Measurements from ENCODE around the gene CEP97.
"Not testable (repeated sequence)": the region's sequence is repeated elsewhere in the genome, so short reads cannot be mapped to it uniquely, and the experiment has no call there.

CEP97 gene

DNA sequence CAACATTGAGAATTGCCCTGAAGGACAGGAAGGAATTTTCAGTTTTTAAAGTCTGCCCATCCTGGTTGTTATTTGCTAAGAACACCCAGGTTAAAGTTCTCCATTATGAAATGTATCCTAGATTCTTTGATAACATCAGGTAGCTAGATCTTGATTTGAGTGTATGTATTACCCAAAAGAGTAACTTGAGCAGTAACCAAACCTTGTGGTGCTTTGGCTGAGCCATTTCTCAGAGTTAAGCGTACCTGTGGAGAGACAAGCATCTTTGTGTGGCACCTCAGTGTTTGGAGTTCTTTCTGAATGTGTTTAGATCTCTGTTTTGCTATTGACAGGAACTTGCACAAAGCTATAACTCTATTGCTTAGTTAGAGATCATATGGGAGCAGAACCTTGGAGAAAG is 20.4 kb downstream of the CEP97 start:
- H3K36me3 ChIP-seq = peaks cover 4 to 55% (median 37%) of the 10 kb centered on the region in 11 experiments; a peak in 19 of 22 replicates
- no peak for TF ChIP-seq Cebpa-rat (IDR thresholded peaks at IDR 0.05)

GRCh38 chr3:101745934-101746333 is 21.5 kb downstream of the CEP97 start:
- H4K20me1 ChIP-seq, H3K4me3 ChIP-seq, H3K4me1 ChIP-seq, H3K9ac ChIP-seq, H3K4me2 ChIP-seq, H3K27me3 ChIP-seq, H3K27ac ChIP-seq: not testable (repeated sequence)
- Histone ChIP-seq H3K36me3 (peaks cover 4 to 52% (median 37%) of the 10 kb centered on the region in 11 experiments; a peak in 19 of 22 replicates), H3K9me3 (replicated peaks in 1 of 11) (peaks cover 0 to 32% (median 23%) of the 10 kb centered on the region in 11 experiments; a peak in 17 of 22 replicates)

More for the DNA sequence above, 20.4 kb downstream of the CEP97 start:
- H3K9me3 ChIP-seq (replicated peaks in 1 of 11) = peaks cover 0 to 32% (median 23%) of the 10 kb centered on the region in 11 experiments; a peak in 17 of 22 replicates
- H3K27me3 ChIP-seq = no peaks in the 10 kb centered on the region
- no peaks in the 10 kb centered on the region for H4K20me1 ChIP-seq
- H3K9ac ChIP-seq = no peak overlapping the region
- H3K4me1 ChIP-seq = no peaks in the 10 kb centered on the region
- H3K4me2 ChIP-seq = no peak overlapping the region
- no peak overlapping the region for H3K4me3 ChIP-seq
- H3K27ac ChIP-seq = no peak overlapping the region

DNA sequence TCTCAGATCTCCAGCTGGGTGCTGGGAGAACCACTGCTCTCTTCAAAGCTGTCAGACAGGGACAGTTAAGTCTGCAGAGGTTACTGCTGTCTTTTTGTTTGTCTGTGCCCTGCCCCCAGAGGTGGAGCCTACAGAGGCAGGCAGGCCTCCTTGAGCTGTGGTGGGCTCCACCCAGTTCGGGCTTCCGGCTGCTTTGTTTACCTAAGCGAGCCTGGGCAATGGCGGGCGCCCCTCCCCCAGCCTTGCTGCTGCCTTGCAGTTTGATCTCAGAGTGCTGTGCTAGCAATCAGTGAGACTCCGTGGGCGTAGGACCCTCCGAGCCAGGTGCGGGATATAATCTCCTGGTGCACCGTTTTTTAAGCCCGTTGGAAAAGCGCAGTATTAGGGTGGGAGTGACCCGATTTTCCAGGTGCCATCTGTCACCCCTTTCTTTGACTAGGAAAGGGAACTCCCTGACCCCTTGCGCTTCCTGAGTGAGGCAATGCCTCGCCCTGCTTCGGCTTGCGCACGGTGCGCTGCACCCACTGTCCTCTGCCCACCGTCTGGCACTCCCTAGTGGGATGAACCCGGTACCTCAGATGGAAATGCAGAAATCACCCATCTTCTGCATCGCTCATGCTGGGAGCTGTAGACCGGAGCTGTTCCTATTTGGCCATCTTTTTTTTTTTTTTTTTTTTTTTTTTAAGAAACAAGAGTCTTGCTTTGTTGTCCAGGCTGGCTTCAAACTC is 29.1 kb downstream of the CEP97 start:
- H3K27ac ChIP-seq = not testable (repeated sequence)

DNA sequence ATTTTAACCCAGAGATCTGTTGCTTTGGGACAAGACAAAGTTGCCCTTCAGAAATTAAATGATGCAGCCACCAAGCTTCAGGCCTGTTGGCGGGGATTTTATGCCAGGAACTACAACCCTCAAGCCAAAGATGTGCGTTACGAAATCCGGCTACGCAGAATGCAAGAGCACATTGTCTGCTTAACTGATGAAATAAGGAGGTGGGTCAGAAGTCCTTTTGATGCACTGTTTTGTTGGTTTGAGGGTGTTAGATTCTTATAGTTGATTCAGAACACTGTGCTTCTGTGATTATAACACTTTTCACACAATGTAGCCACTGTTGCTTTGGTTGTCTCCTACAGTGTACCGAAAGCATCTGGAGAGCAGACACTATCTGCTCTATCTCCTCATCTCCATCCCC is 33.8 kb downstream of the CEP97 start:
- Histone ChIP-seq H3K27ac (no peak overlapping the region), H3K27me3 (no peaks in the 10 kb centered on the region), H3K9ac (no peak overlapping the region), H4K20me1 (no peaks in the 10 kb centered on the region), H3K9me3 (replicated peaks in 1 of 11) (no peaks in the 10 kb centered on the region), H3K4me1 (no peaks in the 10 kb centered on the region), H3K4me2 (no peak overlapping the region), H3K36me3 (peaks cover 70 to 95% (median 90%) of the 10 kb centered on the region in 11 experiments), H3K4me3 (no peak overlapping the region)
- no peak for TF ChIP-seq Cebpa-rat (IDR thresholded peaks at IDR 0.05)

More for the DNA sequence above, 29.1 kb downstream of the CEP97 start:
- H3K4me2 ChIP-seq; H3K27me3 ChIP-seq; H3K4me3 ChIP-seq; H3K9me3 ChIP-seq (replicated peaks in 1 of 11); H3K4me1 ChIP-seq; H3K9ac ChIP-seq; H4K20me1 ChIP-seq: not testable (repeated sequence)
- peaks cover 38 to 51% (median 46%) of the 10 kb centered on the region in 11 experiments for H3K36me3 ChIP-seq

- TF ChIP-seq Cebpa-rat (IDR thresholded peaks at IDR 0.05) = no peak
- Histone ChIP-seq H3K27me3 (no peaks in the 10 kb centered on the region), H3K4me2 (no peak overlapping the region), H3K4me3 (no peak overlapping the region), H3K36me3 (peaks cover 65 to 99% (median 90%) of the 10 kb centered on the region in 11 experiments), H3K4me1 (no peaks in the 10 kb centered on the region), H4K20me1 (no peaks in the 10 kb centered on the region), H3K9ac (no peak overlapping the region), H3K27ac (no peak overlapping the region), H3K9me3 (replicated peaks in 1 of 11) (no peaks in the 10 kb centered on the region)
Observed at GRCh38 chr3:101762041-101762646, 37.7 kb downstream of the CEP97 start.

DNA sequence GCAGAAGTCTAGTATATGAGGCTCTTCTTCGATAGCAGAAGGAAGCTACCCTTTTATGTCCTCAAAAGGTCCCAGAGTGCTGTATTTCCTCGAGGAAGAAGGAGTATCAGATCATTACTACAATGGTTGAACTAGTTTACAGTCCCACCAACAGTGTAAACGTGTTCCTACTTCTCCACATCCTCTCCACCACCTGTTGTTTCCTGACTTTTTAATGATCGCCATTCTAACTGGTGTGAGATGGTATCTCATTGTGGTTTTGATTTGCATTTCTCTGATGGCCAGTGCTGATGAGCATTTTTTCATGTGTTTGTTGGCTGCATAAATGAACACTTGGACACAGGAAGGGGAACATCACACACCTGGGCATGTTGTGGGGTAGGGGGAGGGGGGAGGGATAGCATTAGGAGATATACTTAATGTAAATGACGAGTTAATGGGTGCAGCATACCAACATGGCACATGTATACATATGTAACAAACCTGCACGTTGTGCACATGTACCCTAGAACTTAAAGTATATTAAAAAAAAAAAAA is 53.4 kb downstream of the CEP97 start:
- Histone ChIP-seq H3K4me1 (peaks cover 21 to 29% (median 26%) of the 10 kb centered on the region in 10 experiments), H3K4me2 (peak overlapping the region in 4 of 11 experiments; percentile 84 to 89 (median 86); a peak in 4 of 22 replicates)
- H3K4me3 ChIP-seq; H4K20me1 ChIP-seq; H3K27me3 ChIP-seq; H3K9me3 ChIP-seq (replicated peaks in 1 of 11); H3K27ac ChIP-seq; H3K36me3 ChIP-seq; H3K9ac ChIP-seq: not testable (repeated sequence)

DNA sequence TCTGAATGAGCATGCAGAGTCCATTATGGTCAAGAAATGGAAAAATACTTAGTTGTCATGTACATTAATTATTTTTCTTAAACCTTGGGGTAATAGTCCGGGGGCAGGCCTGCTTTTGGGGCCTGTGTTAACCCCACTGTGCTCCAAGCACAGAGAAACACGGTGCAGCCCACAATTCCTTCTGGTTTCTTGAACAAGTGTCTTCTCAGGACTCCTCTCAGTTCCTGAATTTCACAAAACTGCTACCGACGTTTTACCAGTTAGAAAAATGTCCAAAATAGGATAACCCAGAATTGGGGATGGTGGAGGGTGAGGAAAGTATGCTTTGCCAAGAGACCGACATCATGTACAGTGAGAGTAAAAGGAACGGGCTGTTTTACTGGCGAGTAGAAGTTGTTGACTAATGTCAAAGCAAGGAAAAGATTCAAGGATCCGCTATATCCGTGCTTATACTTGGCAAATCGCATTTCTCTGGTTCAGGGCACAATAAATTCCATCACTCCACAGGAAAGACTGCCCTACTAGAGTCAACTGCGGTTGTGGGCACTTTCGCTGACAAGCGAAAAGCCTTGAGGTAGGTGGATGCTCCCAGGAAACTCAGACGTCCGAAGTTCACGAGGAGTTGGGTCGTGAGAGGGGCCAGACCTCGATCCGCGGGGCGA is 54.1 kb downstream of the CEP97 start:
- peak overlapping the region; percentile 64 to 90 (median 80) for H3K4me3 ChIP-seq
- H3K27me3 ChIP-seq = no peaks in the 10 kb centered on the region
- peaks cover 21 to 29% (median 26%) of the 10 kb centered on the region in 10 experiments for H3K4me1 ChIP-seq
- TF ChIP-seq Cebpa-rat (IDR thresholded peaks at IDR 0.05) = no peak
- no peaks in the 10 kb centered on the region for H3K9me3 ChIP-seq (replicated peaks in 1 of 11)
- H3K4me2 ChIP-seq = peak overlapping the region; percentile 84 to 96 (median 88)
- H3K36me3 ChIP-seq = peaks cover 11 to 16% (median 12%) of the 10 kb centered on the region in 11 experiments
- peak overlapping the region; percentile 51 to 87 (median 83); a peak in 21 of 22 replicates for H3K27ac ChIP-seq
- H3K9ac ChIP-seq = peak overlapping the region; percentile 74 to 89 (median 86)
- peaks cover 0 to 10% (median 0%) of the 10 kb centered on the region in 11 experiments; a peak in 1 of 22 replicates for H4K20me1 ChIP-seq

DNA sequence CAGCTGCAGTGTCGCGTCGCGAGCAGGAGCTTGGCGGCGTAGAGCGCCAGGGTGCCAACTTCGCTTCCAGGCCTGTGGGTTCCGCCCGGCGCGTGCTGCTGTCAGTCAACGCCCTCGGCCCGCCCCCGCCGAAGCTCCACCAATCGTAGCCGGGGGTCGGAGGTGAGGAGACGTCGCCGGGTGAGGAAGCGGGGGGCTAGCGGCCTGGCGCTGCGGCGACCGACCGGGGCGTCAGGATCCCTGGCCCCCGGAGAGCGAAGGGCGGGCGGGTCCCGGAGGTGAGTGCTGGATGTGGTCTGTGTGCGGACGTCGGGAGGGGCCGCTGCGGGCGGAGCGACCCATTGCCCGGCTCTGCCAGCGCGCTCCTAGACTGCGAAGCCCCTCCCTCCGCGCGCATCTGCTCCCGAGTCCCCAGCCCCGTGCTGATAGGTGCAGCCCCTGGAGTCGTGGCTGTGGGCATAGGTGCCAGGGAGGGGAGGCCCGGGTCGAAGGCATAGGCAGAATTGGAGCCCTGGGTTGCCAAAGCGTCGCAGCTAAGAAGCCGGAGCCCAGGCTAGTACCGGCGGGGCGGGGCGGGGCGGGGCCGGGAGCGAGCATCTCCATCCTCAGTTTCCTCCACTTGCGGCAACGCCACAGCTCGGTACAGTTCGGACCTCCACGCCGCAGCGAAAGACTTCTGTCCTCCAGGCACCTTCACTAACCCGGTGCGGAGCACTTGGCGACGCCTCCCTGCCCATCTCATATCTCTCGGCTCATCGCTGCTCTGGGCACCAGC is 54.8 kb downstream of the CEP97 start, which contains the start of gene NXPE3:
Gene NXPE3 (plus strand): TSS at position 165 of the 775 bp plus-strand sequence. CDS start 6,386 bp downstream, outside the sequence.
- Histone ChIP-seq H3K9me3 (replicated peaks in 1 of 11) (no peaks in the 10 kb centered on the region), H3K4me1 (peaks cover 22 to 33% (median 27%) of the 10 kb centered on the region in 10 experiments), H3K36me3 (peaks cover 18 to 23% (median 19%) of the 10 kb centered on the region in 11 experiments), H3K9ac (peak within 1 kb of the TSS; percentile 74 to 89 (median 86)), H3K4me2 (peak within 1 kb of the TSS; percentile 84 to 96 (median 88)), H3K4me3 (peak within 1 kb of the TSS; percentile 64 to 90 (median 80)), H3K27ac (peak within 1 kb of the TSS; percentile 51 to 87 (median 83); a peak in 21 of 22 replicates), H4K20me1 (peaks cover 0 to 10% (median 0%) of the 10 kb centered on the region in 11 experiments; a peak in 1 of 22 replicates), H3K27me3 (no peaks in the 10 kb centered on the region)
- TF ChIP-seq Cebpa-rat (IDR thresholded peaks at IDR 0.05) = no peak

Data from BLaER1 treated with 17β-estradiol and CSF1 and Interleukin-3, amounts not matched to agents 10 nM and 100 nM (cell line).